ENCODE data around the gene TFDP2.
"Not testable (repeated sequence)": the region's sequence is repeated elsewhere in the genome, so short reads cannot be mapped to it uniquely, and the experiment has no call there.

The TFDP2 gene

GRCh38 chr3:142013326-142013980 is 135.9 kb downstream of the TFDP2 start:
- no peak for DNase-seq

GRCh38 chr3:142009029-142009428 is 140.3 kb downstream of the TFDP2 start:
- DNase-seq: no peak

- DNase-seq: no peak
Measured at GRCh38 chr3:142007710-142008399, 141.5 kb downstream of the TFDP2 start.

- not testable (repeated sequence) for DNase-seq
Measured at GRCh38 chr3:142004957-142005356, 144.4 kb downstream of the TFDP2 start.

- no peak for DNase-seq
Measured at GRCh38 chr3:142004025-142004424, 145.3 kb downstream of the TFDP2 start.

GRCh38 chr3:142003291-142003690 is 146.1 kb downstream of the TFDP2 start:
- DNase-seq: no peak

- DNase-seq: no peak
Measured at GRCh38 chr3:142000325-142000870, 148.9 kb downstream of the TFDP2 start.

GRCh38 chr3:141998669-141999290 is 150.6 kb downstream of the TFDP2 start:
- DNase-seq: no peak

GRCh38 chr3:141996437-141996836 is 152.9 kb downstream of the TFDP2 start:
- DNase-seq: no peak

GRCh38 chr3:141994856-141995255 is 154.5 kb downstream of the TFDP2 start:
- DNase-seq: no peak

- DNase-seq: no peak
Measured at GRCh38 chr3:141992512-141992911, 156.8 kb downstream of the TFDP2 start.

- no peak for DNase-seq
Measured at GRCh38 chr3:141986548-141987107, 162.7 kb downstream of the TFDP2 start.

GRCh38 chr3:141981084-141981483 is 168.3 kb downstream of the TFDP2 start:
- no peak for DNase-seq

GRCh38 chr3:141979050-141979671 is 170.2 kb downstream of the TFDP2 start:
- DNase-seq: no peak

- DNase-seq: not testable (repeated sequence)
Measured at GRCh38 chr3:141974777-141975176, 174.6 kb downstream of the TFDP2 start.

GRCh38 chr3:141972399-141972798 is 176.9 kb downstream of the TFDP2 start:
- no peak for DNase-seq

- DNase-seq: no peak
Measured at GRCh38 chr3:141971571-141971970, 177.8 kb downstream of the TFDP2 start.

- DNase-seq: no peak
Measured at GRCh38 chr3:141969711-141970110, 179.6 kb downstream of the TFDP2 start.

- DNase-seq: no peak
Measured at GRCh38 chr3:141965471-141965870, 183.9 kb downstream of the TFDP2 start.

- no peak for DNase-seq
Measured at GRCh38 chr3:141963301-141963700, 186.0 kb downstream of the TFDP2 start.

GRCh38 chr3:141960731-141961130 is 188.6 kb downstream of the TFDP2 start:
- DNase-seq: no peak

GRCh38 chr3:141959589-141960554 is 189.5 kb downstream of the TFDP2 start:
- no peak for DNase-seq

All from activated CD8-positive, alpha-beta memory T cell treated with anti-CD3 and anti-CD28 coated beads, Interleukin-2, amount 50 U/mL, for 48 hours (primary cell).